ENCODE results near the gene ZNF892. TPM values are rescaled to one million over a fixed set of nuclear protein-coding genes. Genes with fewer than 3 reads are reported as not detected.

ZNF892 gene
- total and polyA plus RNA-seq, 9 of the 15 experiments (the other 6 are each of a cell fraction or from before 2014, with no cell fraction given): 0.07 to 0.13 (median 0.09) TPM; not detected in 6

DNA sequence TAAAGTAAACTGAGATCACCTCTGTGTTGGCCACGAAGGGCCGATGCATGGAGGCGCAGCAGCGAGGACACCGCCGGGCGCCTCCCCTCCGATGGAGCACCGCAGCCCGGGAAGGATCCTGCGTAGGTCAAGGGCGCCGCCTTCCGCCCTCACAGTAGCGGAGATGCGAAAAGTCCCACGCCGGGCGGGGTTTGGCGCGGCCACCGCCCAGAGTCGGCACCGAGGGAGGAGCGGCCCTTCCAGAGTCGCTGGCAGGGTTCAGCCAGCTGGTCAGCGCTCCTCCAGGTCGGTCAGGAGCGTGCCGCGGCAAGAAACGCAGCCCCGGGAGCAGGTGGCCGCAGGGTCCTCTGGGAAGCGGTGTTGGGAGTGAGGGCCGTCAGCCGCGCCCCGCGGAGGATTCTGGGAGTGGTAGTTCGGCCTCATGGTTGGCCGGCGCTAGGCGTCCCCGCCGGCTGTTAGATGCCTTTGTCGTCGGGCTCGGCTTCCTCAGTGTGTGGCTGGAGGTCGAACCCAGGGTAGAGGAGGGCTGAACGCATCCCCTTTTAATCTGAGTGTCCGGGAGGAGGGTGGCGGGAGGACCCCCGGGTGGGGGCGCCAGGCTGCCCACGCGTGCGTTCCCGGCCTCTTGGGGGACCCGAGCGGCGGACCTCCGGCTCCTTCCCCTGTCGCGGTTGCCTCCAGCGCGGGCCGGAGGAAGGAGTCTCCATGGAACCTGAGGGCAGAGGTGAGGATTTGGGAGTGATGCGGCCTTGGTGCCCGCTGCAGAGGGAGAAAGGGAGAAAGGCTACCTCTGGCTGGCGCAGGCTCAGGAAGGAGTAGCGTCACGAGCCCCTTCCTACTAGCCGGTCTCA, at the start of gene ZNF892 (continued):
- TF ChIP-seq KAT2B (IDR thresholded peaks at IDR 0.05; ENCODE audit: low read depth, low read length) (no peak), HEY1 (CRISPR knock-in tag; IDR thresholded peaks at IDR 0.05; ENCODE audit: borderline replicate concordance) (no peak), ZNF134 (CRISPR knock-in tag; conservative IDR thresholded peaks at IDR 0.05) (peak; percentile 88), ZNF444 (CRISPR knock-in tag; IDR thresholded peaks at IDR 0.05) (no peak), POLR2B (IDR thresholded peaks at IDR 0.05; ENCODE audit: low read depth, partially characterized antibody) (no peak), PRPF4 (IDR thresholded peaks at IDR 0.05; ENCODE audit: insufficient read depth, low read depth, low read length, poor library complexity, severe bottlenecking) (no peak), ZNF140 (CRISPR knock-in tag; IDR thresholded peaks at IDR 0.05) (no peak), HCFC1 (IDR thresholded peaks at IDR 0.05; ENCODE audit: low read depth, low read length) (peak; percentile 90), FOXA3 (CRISPR knock-in tag; conservative IDR thresholded peaks at IDR 0.05 in 1 of 2, IDR thresholded peaks at IDR 0.05 in 1 of 2) (no peak), PTTG1 (tag; IDR thresholded peaks at IDR 0.05; ENCODE audit: low read depth) (no peak), GABPA (tag; conservative IDR thresholded peaks at IDR 0.05; ENCODE audit: low read depth) (no peak), HMGN3 (IDR thresholded peaks at IDR 0.05; ENCODE audit: borderline replicate concordance, extremely low read depth, insufficient read length, low read depth, low read length) (peak; percentile 57), TRIM24 (IDR thresholded peaks at IDR 0.05) (no peak), SP1 (CRISPR knock-in tag; IDR thresholded peaks at IDR 0.05) (0 out of 2 replicates have a peak, but pooled peaks have one; percentile 19), C11orf30 (IDR thresholded peaks at IDR 0.05; ENCODE audit: low read depth) (peak; percentile 89), CBX5 (IDR thresholded peaks at IDR 0.05; ENCODE audit: borderline replicate concordance, low read depth) (no peak)

All from K562 (cell line).